ENCODE results near the gene GPR156. TPM values are rescaled to one million over a fixed set of nuclear protein-coding genes. Genes with fewer than 3 reads are reported as not detected.

The GPR156 gene
- total RNA-seq, 1 donor from 2014 or later: 11.7 TPM

GRCh38 chr3:120153294-120153693, 131.7 kb downstream of the GPR156 start:
- DNase-seq (ENCODE audit: low spot score in 2 of 2, unreplicated experiment in 2 of 2): no peak

GRCh38 chr3:120151791-120152190, 133.2 kb downstream of the GPR156 start:
- H3K9me3 Mint-ChIP-seq: peaks cover 23% of the 10 kb centered on the region
- TF ChIP-seq CTCF (IDR thresholded peaks at IDR 0.05; ENCODE audit: unreplicated experiment): no peak
- H3K4me3 Mint-ChIP-seq: no peak overlapping the region
- H3K4me1 Mint-ChIP-seq: peaks cover 11% of the 10 kb centered on the region
- DNase-seq (ENCODE audit: low spot score in 2 of 2, unreplicated experiment in 2 of 2): no peak
- peaks cover 10% of the 10 kb centered on the region for H3K36me3 Mint-ChIP-seq
- H3K27me3 Mint-ChIP-seq (ENCODE audit: low read depth): no peaks in the 10 kb centered on the region
- no peak overlapping the region for H3K27ac Mint-ChIP-seq

More at GRCh38 chr3:120153294-120153693, 131.7 kb downstream of the GPR156 start:
- Mint-ChIP-seq H3K27me3 (ENCODE audit: low read depth) (no peaks in the 10 kb centered on the region), H3K27ac (no peak overlapping the region), H3K4me1 (no peaks in the 10 kb centered on the region), H3K36me3 (peaks cover 10% of the 10 kb centered on the region), H3K4me3 (no peak overlapping the region), H3K9me3 (peaks cover 28% of the 10 kb centered on the region)
- no peak for TF ChIP-seq CTCF (IDR thresholded peaks at IDR 0.05; ENCODE audit: unreplicated experiment)

- no peak for DNase-seq (ENCODE audit: low spot score in 2 of 2, unreplicated experiment in 2 of 2)
- H3K36me3 Mint-ChIP-seq: no peaks in the 10 kb centered on the region
- no peak overlapping the region for H3K4me3 Mint-ChIP-seq
- H3K9me3 Mint-ChIP-seq: peaks cover under 1% of the 10 kb centered on the region
- H3K4me1 Mint-ChIP-seq: peaks cover 30% of the 10 kb centered on the region
- no peak overlapping the region for H3K27ac Mint-ChIP-seq
- no peaks in the 10 kb centered on the region for H3K27me3 Mint-ChIP-seq (ENCODE audit: low read depth)
- TF ChIP-seq CTCF (IDR thresholded peaks at IDR 0.05; ENCODE audit: unreplicated experiment): no peak
Measured at GRCh38 chr3:120148187-120148949, 136.7 kb downstream of the GPR156 start.

GRCh38 chr3:120147072-120147871, 137.8 kb downstream of the GPR156 start:
- H3K36me3 Mint-ChIP-seq: no peaks in the 10 kb centered on the region
- H3K4me3 Mint-ChIP-seq: no peak overlapping the region
- H3K9me3 Mint-ChIP-seq: no peaks in the 10 kb centered on the region
- no peak for DNase-seq (ENCODE audit: low spot score in 2 of 2, unreplicated experiment in 2 of 2)
- H3K27me3 Mint-ChIP-seq (ENCODE audit: low read depth): no peaks in the 10 kb centered on the region
- peak overlapping the region; percentile 22 for H3K27ac Mint-ChIP-seq
- no peak for TF ChIP-seq CTCF (IDR thresholded peaks at IDR 0.05; ENCODE audit: unreplicated experiment)
- H3K4me1 Mint-ChIP-seq: peaks cover 30% of the 10 kb centered on the region

- H3K4me3 Mint-ChIP-seq: no peak overlapping the region
- H3K27ac Mint-ChIP-seq: peak overlapping the region; percentile 40
- no peak for DNase-seq (ENCODE audit: low spot score in 2 of 2, unreplicated experiment in 2 of 2)
Measured at GRCh38 chr3:120145542-120146285, 139.3 kb downstream of the GPR156 start.

More at GRCh38 chr3:120145542-120146285, 139.3 kb downstream of the GPR156 start:
- no peak for TF ChIP-seq CTCF (IDR thresholded peaks at IDR 0.05; ENCODE audit: unreplicated experiment)
- H3K36me3 Mint-ChIP-seq: no peaks in the 10 kb centered on the region
- peaks cover 30% of the 10 kb centered on the region for H3K4me1 Mint-ChIP-seq
- no peaks in the 10 kb centered on the region for H3K9me3 Mint-ChIP-seq
- H3K27me3 Mint-ChIP-seq (ENCODE audit: low read depth): no peaks in the 10 kb centered on the region

Measured in mesothelial cell of epicardium (in vitro differentiated cells).